Fibroblast of lung (primary cell): Measurements from ENCODE around the gene IFRD1. TPM values are rescaled to one million over a fixed set of nuclear protein-coding genes. Genes with fewer than 3 reads are reported as not detected.
A peak's percentile ranks its signal among the peaks of the same experiment; 100 is the strongest.

Experiments
- DNase-seq, 2 donors: peaks; one replicate each; pipeline versions ENCODE4 v3.0.0 to v3.0.0-alpha.2; 2010; ENCODE audit warnings: low read depth in 2 of 2
- H2AFZ ChIP-seq: 2 replicates; pipeline ENCODE4 v1.5.1; 2012; ENCODE audit warnings: low read length, control low read depth, inconsistent platforms
- H3K27ac ChIP-seq: 2 replicates; pipeline ENCODE4 v1.5.1; 2011; ENCODE audit warnings: low read length, control low read depth; ENCODE audit not compliant: insufficient read depth
- H3K27me3 ChIP-seq: 2 replicates; pipeline ENCODE4 v1.5.1; 2011; ENCODE audit warnings: mild to moderate bottlenecking, low read length; ENCODE audit not compliant: control insufficient read depth, insufficient read depth
- H3K36me3 ChIP-seq: 2 replicates; pipeline ENCODE4 v1.5.1; 2011; ENCODE audit warnings: low read length; ENCODE audit not compliant: control insufficient read depth, insufficient read depth
- H3K4me1 ChIP-seq: 2 replicates; pipeline ENCODE4 v1.5.1; 2011; ENCODE audit warnings: low read length; ENCODE audit not compliant: control insufficient read depth, insufficient read depth; ENCODE audit errors: extremely low read depth
- H3K4me2 ChIP-seq: 2 replicates; pipeline ENCODE4 v1.5.1; 2011; ENCODE audit warnings: low read length, control low read depth; ENCODE audit not compliant: insufficient read depth; ENCODE audit errors: extremely low read depth
- H3K4me3 ChIP-seq, 4 experiments: fragments of 200-600 bp in 1 of 4; sonication (generic) in 1 of 4; replicated peaks in 1 of 4; 2 replicates each; pipeline ENCODE4 v1.5.1; 2011 to 2016; ENCODE audit warnings: low read length in 4 of 4, low read depth in 3 of 4, mild to moderate bottlenecking in 3 of 4, control low read depth in 2 of 4, inconsistent platforms in 1 of 4, mixed read lengths in 1 of 4; ENCODE audit not compliant: insufficient read depth in 1 of 4; ENCODE audit errors: control extremely low read depth in 1 of 4
- H3K79me2 ChIP-seq: 2 replicates; pipeline ENCODE4 v1.5.1; 2012; ENCODE audit warnings: mild to moderate bottlenecking, low read length, inconsistent platforms; ENCODE audit not compliant: control insufficient read depth, insufficient read depth
- H3K9ac ChIP-seq: 2 replicates; pipeline ENCODE4 v1.5.1; 2011; ENCODE audit warnings: mild to moderate bottlenecking, low read length, control low read depth; ENCODE audit not compliant: insufficient read depth
- H3K9me3 ChIP-seq: 2 replicates; pipeline ENCODE4 v1.5.1; 2012; ENCODE audit warnings: low read depth, low read length; ENCODE audit not compliant: control insufficient read depth, insufficient read depth
- H4K20me1 ChIP-seq: 2 replicates; pipeline ENCODE4 v1.5.1; 2011; ENCODE audit warnings: low read length; ENCODE audit not compliant: control insufficient read depth, insufficient read depth; ENCODE audit errors: extremely low read depth
- EZH2 ChIP-seq: IDR thresholded peaks from 2 replicates; pipeline ENCODE4 v1.5.1; 2012; ENCODE audit warnings: low read length, control low read depth, mild to moderate bottlenecking; ENCODE audit errors: missing control alignments
- polyA plus RNA-seq, 2 donors: library from polyadenylated mRNA; depleted of rRNA in 1 of 2; stranded (reverse) in 1 of 2; unstranded in 1 of 2; fragments of >200 nt; gene quantifications; 2 replicates each; pipeline ENCODE4 v1.2.1, GENCODE V29; 2011 to 2012; ENCODE audit warnings: missing spikeins in 1 of 2
- total RNA-seq: library from RNA; depleted of rRNA; stranded (reverse); fragments of >200 nt; gene quantifications from 2 replicates; pipeline ENCODE4 v1.2.1, GENCODE V29; 2014
- TF ChIP-seq, protein P1 (sequence below), 2 donors: IDR thresholded peaks in 1 of 2; conservative IDR thresholded peaks in 1 of 2; 1 replicate in 1 of 2; 2 replicates in 1 of 2; pipeline ENCODE4 v1.5.1; 2011 to 2012; ENCODE audit warnings: low read length in 2 of 2, control low read depth in 1 of 2, inconsistent platforms in 1 of 2, low read depth in 1 of 2, mild to moderate bottlenecking in 1 of 2

Gene IFRD1
- total and polyA plus RNA-seq, 2 donors (not counting 1 experiment from before 2014, with no cell fraction given), result 42.6 to 127 TPM

GRCh38 chr7:112420236-112420861 lies 29.9 kb upstream of the IFRD1 start:
- peaks cover 4% of the 10 kb centered on the region for H3K4me1 ChIP-seq
- H3K4me2 ChIP-seq, result peak overlapping the region; percentile 73
- H4K20me1 ChIP-seq, result no peaks in the 10 kb centered on the region
- DNase-seq, result peak in 1 of 2 donors; percentile 46
- TF ChIP-seq, protein P1, sequence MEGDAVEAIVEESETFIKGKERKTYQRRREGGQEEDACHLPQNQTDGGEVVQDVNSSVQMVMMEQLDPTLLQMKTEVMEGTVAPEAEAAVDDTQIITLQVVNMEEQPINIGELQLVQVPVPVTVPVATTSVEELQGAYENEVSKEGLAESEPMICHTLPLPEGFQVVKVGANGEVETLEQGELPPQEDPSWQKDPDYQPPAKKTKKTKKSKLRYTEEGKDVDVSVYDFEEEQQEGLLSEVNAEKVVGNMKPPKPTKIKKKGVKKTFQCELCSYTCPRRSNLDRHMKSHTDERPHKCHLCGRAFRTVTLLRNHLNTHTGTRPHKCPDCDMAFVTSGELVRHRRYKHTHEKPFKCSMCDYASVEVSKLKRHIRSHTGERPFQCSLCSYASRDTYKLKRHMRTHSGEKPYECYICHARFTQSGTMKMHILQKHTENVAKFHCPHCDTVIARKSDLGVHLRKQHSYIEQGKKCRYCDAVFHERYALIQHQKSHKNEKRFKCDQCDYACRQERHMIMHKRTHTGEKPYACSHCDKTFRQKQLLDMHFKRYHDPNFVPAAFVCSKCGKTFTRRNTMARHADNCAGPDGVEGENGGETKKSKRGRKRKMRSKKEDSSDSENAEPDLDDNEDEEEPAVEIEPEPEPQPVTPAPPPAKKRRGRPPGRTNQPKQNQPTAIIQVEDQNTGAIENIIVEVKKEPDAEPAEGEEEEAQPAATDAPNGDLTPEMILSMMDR (conservative IDR thresholded peaks at IDR 0.05 in 1 of 2, IDR thresholded peaks at IDR 0.05 in 1 of 2; ENCODE audit: low read depth in 1 of 2, low read length in 2 of 2), result no peak
- TF ChIP-seq EZH2, result no peak
- H3K36me3 ChIP-seq, result no peaks in the 10 kb centered on the region
- no peaks in the 10 kb centered on the region for H3K9me3 ChIP-seq
- H3K79me2 ChIP-seq, result no peaks in the 10 kb centered on the region
- no peak overlapping the region for H3K9ac ChIP-seq
- peak overlapping the region; percentile 57 for H2AFZ ChIP-seq
- no peaks in the 10 kb centered on the region for H3K27me3 ChIP-seq
- H3K4me3 ChIP-seq, result peak overlapping the region in 1 of 4 experiments; percentile 44
- no peak overlapping the region for H3K27ac ChIP-seq

GRCh38 chr7:112421666-112422486 lies 28.4 kb upstream of the IFRD1 start:
- TF ChIP-seq, protein P1 (conservative IDR thresholded peaks at IDR 0.05 in 1 of 2, IDR thresholded peaks at IDR 0.05 in 1 of 2; ENCODE audit: low read depth in 1 of 2, low read length in 2 of 2), result no peak
- no peak for TF ChIP-seq EZH2
- Histone ChIP-seq H3K9me3 (no peaks in the 10 kb centered on the region), H3K36me3 (no peaks in the 10 kb centered on the region), H2AFZ (no peak overlapping the region), H4K20me1 (no peaks in the 10 kb centered on the region), H3K27me3 (no peaks in the 10 kb centered on the region), H3K27ac (no peak overlapping the region), H3K4me2 (no peak overlapping the region), H3K9ac (no peak overlapping the region), H3K4me1 (peaks cover 4% of the 10 kb centered on the region), H3K79me2 (no peaks in the 10 kb centered on the region), H3K4me3 (no peak overlapping the region)
- DNase-seq, result no peak

DNA sequence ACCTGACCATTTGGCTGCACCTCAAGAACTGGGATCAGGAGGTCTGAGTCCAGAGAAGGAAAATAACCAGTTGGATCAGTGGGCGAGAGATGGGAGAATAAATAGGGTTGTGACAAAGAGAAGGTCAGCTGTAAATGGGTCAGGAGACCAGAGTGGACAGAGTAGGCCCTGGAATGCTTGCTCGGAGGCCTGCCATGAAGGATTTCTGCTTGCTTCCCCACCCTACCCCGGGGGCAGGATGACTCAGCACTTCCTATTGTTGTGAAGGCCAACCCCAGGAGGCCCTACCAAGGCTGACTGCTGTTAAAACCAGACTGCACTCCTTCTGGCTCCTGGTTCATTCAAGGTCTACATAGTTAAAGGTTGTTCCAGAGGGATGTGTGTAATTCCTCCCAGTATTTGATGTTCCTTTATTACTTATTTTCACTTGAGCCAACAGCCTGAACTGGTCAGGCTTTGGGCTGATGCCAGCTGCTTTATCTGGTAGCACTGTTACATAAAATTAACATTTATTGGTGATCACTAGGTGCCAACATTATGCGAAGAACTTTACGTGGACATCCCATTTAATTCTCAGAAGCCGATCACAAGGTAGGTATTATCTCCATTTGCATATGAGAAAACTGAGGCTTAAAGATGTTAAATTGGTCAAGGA lies 27.3 kb upstream of the IFRD1 start:
- H3K36me3 ChIP-seq, result no peaks in the 10 kb centered on the region
- peak overlapping the region; percentile 48 for H2AFZ ChIP-seq
- H3K4me2 ChIP-seq, result no peak overlapping the region
- H3K9ac ChIP-seq, result no peak overlapping the region
- no peaks in the 10 kb centered on the region for H3K79me2 ChIP-seq
- peaks cover 4% of the 10 kb centered on the region for H3K4me1 ChIP-seq
- no peaks in the 10 kb centered on the region for H4K20me1 ChIP-seq
- no peaks in the 10 kb centered on the region for H3K27me3 ChIP-seq
- peak; percentile 81 to 89 for DNase-seq
- TF ChIP-seq EZH2, result no peak
- TF ChIP-seq, protein P1 (conservative IDR thresholded peaks at IDR 0.05 in 1 of 2, IDR thresholded peaks at IDR 0.05 in 1 of 2; ENCODE audit: low read depth in 1 of 2, low read length in 2 of 2), result no peak
- no peak overlapping the region for H3K4me3 ChIP-seq
- no peaks in the 10 kb centered on the region for H3K9me3 ChIP-seq
- H3K27ac ChIP-seq, result no peak overlapping the region
